HG03571 (cell line): ENCODE measurements around the gene LYST.

Experiments used
- ATAC-seq: cut with Tn5 transposase; IDR thresholded peaks from one replicate; pipeline ENCODE4 v1.9.1; 2021; ENCODE audit not compliant: unreplicated experiment

LYST gene

GRCh38 chr1:235725434-235725833, 141.3 kb downstream of the LYST start:
- ATAC-seq, result no peak

GRCh38 chr1:235724730-235725129, 142.0 kb downstream of the LYST start:
- ATAC-seq, result no peak

GRCh38 chr1:235722858-235723257, 143.8 kb downstream of the LYST start:
- ATAC-seq, result no peak

- no peak for ATAC-seq
Measured at GRCh38 chr1:235721982-235722381, 144.7 kb downstream of the LYST start.

GRCh38 chr1:235720544-235720943, 146.2 kb downstream of the LYST start:
- ATAC-seq, result no peak

- ATAC-seq, result no peak
Measured at GRCh38 chr1:235714205-235714897, 152.4 kb downstream of the LYST start.

GRCh38 chr1:235712812-235713211, 153.9 kb downstream of the LYST start:
- no peak for ATAC-seq

GRCh38 chr1:235710687-235711086, 156.0 kb downstream of the LYST start:
- ATAC-seq, result no peak

GRCh38 chr1:235709018-235709417, 157.7 kb downstream of the LYST start:
- ATAC-seq, result no peak

- ATAC-seq, result no peak
Measured at GRCh38 chr1:235708390-235708962, 158.2 kb downstream of the LYST start.

- ATAC-seq, result no peak
Measured at GRCh38 chr1:235703506-235703905, 163.2 kb downstream of the LYST start.

- no peak for ATAC-seq
Measured at GRCh38 chr1:235702412-235702811, 164.3 kb downstream of the LYST start.

- ATAC-seq, result no peak
Measured at GRCh38 chr1:235697508-235697907, 169.2 kb downstream of the LYST start.

GRCh38 chr1:235689356-235689755, 177.3 kb downstream of the LYST start:
- no peak for ATAC-seq

GRCh38 chr1:235688096-235688495, 178.6 kb downstream of the LYST start:
- ATAC-seq, result no peak

GRCh38 chr1:235683653-235684052, 183.1 kb downstream of the LYST start:
- no peak for ATAC-seq

GRCh38 chr1:235682216-235682615, 184.5 kb downstream of the LYST start:
- ATAC-seq, result no peak

GRCh38 chr1:235679644-235680043, 187.1 kb downstream of the LYST start:
- ATAC-seq, result no peak

- ATAC-seq, result no peak
Measured at GRCh38 chr1:235679005-235679404, 187.7 kb downstream of the LYST start.

- ATAC-seq, result no peak
Measured at GRCh38 chr1:235675152-235675890, 191.4 kb downstream of the LYST start.

GRCh38 chr1:235673981-235674380, 192.7 kb downstream of the LYST start:
- ATAC-seq, result no peak

- no peak for ATAC-seq
Measured at GRCh38 chr1:235671992-235672391, 194.7 kb downstream of the LYST start.
